ENCODE measurements around the gene GPR89B. TPM values are rescaled to one million over a fixed set of nuclear protein-coding genes. Genes with fewer than 3 reads are reported as not detected.
"Not testable (repeated sequence)": the region's sequence is repeated elsewhere in the genome, so short reads cannot be mapped to it uniquely, and the experiment has no call there.

The GPR89B gene
- total and polyA plus RNA-seq, 2 of the 8 experiments (the other 6 are each of a cell fraction or from before 2014, with no cell fraction given): 19.5 to 32.5 TPM

GRCh38 chr1:147987893-147988292 lies 59.7 kb downstream of the GPR89B start:
- H3K79me1 ChIP-seq (ENCODE audit: low read depth, low read length); H3K4me3 ChIP-seq (ENCODE audit: extremely low read depth in 1 of 4, insufficient read depth in 2 of 4, low read depth in 3 of 4, low read length in 4 of 4); H2BK5ac ChIP-seq (ENCODE audit: low read depth, low read length); H3K4me2 ChIP-seq (ENCODE audit: insufficient read depth in 1 of 2, low read depth in 2 of 2, low read length in 2 of 2); H3K14ac ChIP-seq (ENCODE audit: insufficient read length); H2BK15ac ChIP-seq (ENCODE audit: low read length); H3K9ac ChIP-seq (replicated peaks in 1 of 4; ENCODE audit: extremely low read depth in 1 of 4, low read depth in 3 of 4, low read length in 3 of 4); H2BK12ac ChIP-seq (ENCODE audit: low read depth, low read length); H3K56ac ChIP-seq (replicated peaks; ENCODE audit: insufficient read length, low read depth, low read length); H2AFZ ChIP-seq (ENCODE audit: low read length); H4K8ac ChIP-seq (ENCODE audit: extremely low read depth, insufficient read depth, low read length); H3K9me3 ChIP-seq (ENCODE audit: insufficient read depth in 2 of 2, low read depth in 1 of 2, low read length in 1 of 2); H3K27ac ChIP-seq (ENCODE audit: low read depth, low read length); FAIRE-seq; H3K27me3 ChIP-seq (replicated peaks in 1 of 4; ENCODE audit: control insufficient read depth in 3 of 4, extremely low read depth in 1 of 4, insufficient read depth in 3 of 4, low read length in 3 of 4); H2BK120ac ChIP-seq (replicated peaks; ENCODE audit: low read depth, low read length); H3K36me3 ChIP-seq (ENCODE audit: control insufficient read depth in 2 of 4, insufficient read depth in 4 of 4, low read length in 3 of 4); H4K20me1 ChIP-seq (replicated peaks in 1 of 2; ENCODE audit: control insufficient read depth in 1 of 2, insufficient read depth in 2 of 2, low read length in 2 of 2); H3K79me2 ChIP-seq (ENCODE audit: control insufficient read depth in 1 of 2, insufficient read depth in 2 of 2, low read length in 2 of 2); H3K23ac ChIP-seq (ENCODE audit: insufficient read length); H2BK20ac ChIP-seq (ENCODE audit: low read length); POLR2A ChIA-PET (ENCODE audit: partially characterized antibody); H3K4me1 ChIP-seq (replicated peaks in 1 of 4; ENCODE audit: control insufficient read depth in 3 of 4, insufficient read depth in 4 of 4, low read length in 3 of 4); DNase-seq (ENCODE audit: low read depth in 1 of 2, low spot score in 2 of 2); H4K91ac ChIP-seq (replicated peaks; ENCODE audit: insufficient read length, low read length); H3K18ac ChIP-seq (ENCODE audit: extremely low read depth, low read length); H2AK5ac ChIP-seq (ENCODE audit: low read depth, low read length); H3K23me2 ChIP-seq (ENCODE audit: low read depth, low read length); H4K5ac ChIP-seq (ENCODE audit: insufficient read length, low read depth, low read length); H3K4ac ChIP-seq (replicated peaks; ENCODE audit: insufficient read length, low read depth, low read length); CTCF ChIA-PET (ENCODE audit: partially characterized antibody): not testable (repeated sequence)
- WGBS, 2 experiments (ENCODE audit: extremely low coverage in 1 of 2, insufficient coverage in 1 of 2, insufficient read length in 1 of 2, insufficient replicate concordance in 2 of 2, low coverage in 1 of 2, low lambda C conversion rate in 2 of 2, missing lambda C conversion rate in 1 of 2): 93% methylated on average over 3 of the region's 3 CpGs; no CpG with 5 or more reads in 1 of the 2 experiments

- H3K79me1 ChIP-seq (ENCODE audit: low read depth, low read length); POLR2A ChIA-PET (ENCODE audit: partially characterized antibody); H4K91ac ChIP-seq (replicated peaks; ENCODE audit: insufficient read length, low read length); H4K5ac ChIP-seq (ENCODE audit: insufficient read length, low read depth, low read length); H2BK15ac ChIP-seq (ENCODE audit: low read length); H3K79me2 ChIP-seq (ENCODE audit: control insufficient read depth in 1 of 2, insufficient read depth in 2 of 2, low read length in 2 of 2); H2BK12ac ChIP-seq (ENCODE audit: low read depth, low read length); H2BK120ac ChIP-seq (replicated peaks; ENCODE audit: low read depth, low read length); H3K4me1 ChIP-seq (replicated peaks in 1 of 4; ENCODE audit: control insufficient read depth in 3 of 4, insufficient read depth in 4 of 4, low read length in 3 of 4); H3K56ac ChIP-seq (replicated peaks; ENCODE audit: insufficient read length, low read depth, low read length); H3K36me3 ChIP-seq (ENCODE audit: control insufficient read depth in 2 of 4, insufficient read depth in 4 of 4, low read length in 3 of 4); H3K9me3 ChIP-seq (ENCODE audit: insufficient read depth in 2 of 2, low read depth in 1 of 2, low read length in 1 of 2); H3K23ac ChIP-seq (ENCODE audit: insufficient read length); H4K20me1 ChIP-seq (replicated peaks in 1 of 2; ENCODE audit: control insufficient read depth in 1 of 2, insufficient read depth in 2 of 2, low read length in 2 of 2); H3K27ac ChIP-seq (ENCODE audit: low read depth, low read length); CTCF ChIA-PET (ENCODE audit: partially characterized antibody); H2AFZ ChIP-seq (ENCODE audit: low read length); H3K9ac ChIP-seq (replicated peaks in 1 of 4; ENCODE audit: extremely low read depth in 1 of 4, low read depth in 3 of 4, low read length in 3 of 4); DNase-seq (ENCODE audit: low read depth in 1 of 2, low spot score in 2 of 2); H3K27me3 ChIP-seq (replicated peaks in 1 of 4; ENCODE audit: control insufficient read depth in 3 of 4, extremely low read depth in 1 of 4, insufficient read depth in 3 of 4, low read length in 3 of 4); H3K4me2 ChIP-seq (ENCODE audit: insufficient read depth in 1 of 2, low read depth in 2 of 2, low read length in 2 of 2); H3K18ac ChIP-seq (ENCODE audit: extremely low read depth, low read length); H3K4me3 ChIP-seq (ENCODE audit: extremely low read depth in 1 of 4, insufficient read depth in 2 of 4, low read depth in 3 of 4, low read length in 4 of 4); H3K23me2 ChIP-seq (ENCODE audit: low read depth, low read length); H2BK5ac ChIP-seq (ENCODE audit: low read depth, low read length); H2BK20ac ChIP-seq (ENCODE audit: low read length); H4K8ac ChIP-seq (ENCODE audit: extremely low read depth, insufficient read depth, low read length); H3K4ac ChIP-seq (replicated peaks; ENCODE audit: insufficient read length, low read depth, low read length); FAIRE-seq; H3K14ac ChIP-seq (ENCODE audit: insufficient read length); H2AK5ac ChIP-seq (ENCODE audit: low read depth, low read length): not testable (repeated sequence)
- 97% methylated on average over 4 of the region's 4 CpGs; no CpG with 5 or more reads in 1 of the 2 experiments for WGBS, 2 experiments (ENCODE audit: extremely low coverage in 1 of 2, insufficient coverage in 1 of 2, insufficient read length in 1 of 2, insufficient replicate concordance in 2 of 2, low coverage in 1 of 2, low lambda C conversion rate in 2 of 2, missing lambda C conversion rate in 1 of 2)
Observed at GRCh38 chr1:147992916-147993315, 64.7 kb downstream of the GPR89B start.
